GM12865 (cell line): ENCODE data around the gene SVIL.

Source experiments
- DNase-seq: peaks from one replicate; pipeline ENCODE4 v3.0.0; 2010; ENCODE audit warnings: low read depth
- H3K4me3 ChIP-seq: 2 replicates; pipeline ENCODE4 v1.5.1; 2011; ENCODE audit warnings: mild to moderate bottlenecking, low read depth, low read length, control low read depth
- TF ChIP-seq, protein P1 (sequence below): IDR thresholded peaks from 2 replicates; pipeline ENCODE4 v1.5.1; 2011; ENCODE audit warnings: low read length, control low read depth, low read depth, inconsistent platforms; ENCODE audit not compliant: insufficient read depth; ENCODE audit errors: missing control alignments

SVIL gene

DNA sequence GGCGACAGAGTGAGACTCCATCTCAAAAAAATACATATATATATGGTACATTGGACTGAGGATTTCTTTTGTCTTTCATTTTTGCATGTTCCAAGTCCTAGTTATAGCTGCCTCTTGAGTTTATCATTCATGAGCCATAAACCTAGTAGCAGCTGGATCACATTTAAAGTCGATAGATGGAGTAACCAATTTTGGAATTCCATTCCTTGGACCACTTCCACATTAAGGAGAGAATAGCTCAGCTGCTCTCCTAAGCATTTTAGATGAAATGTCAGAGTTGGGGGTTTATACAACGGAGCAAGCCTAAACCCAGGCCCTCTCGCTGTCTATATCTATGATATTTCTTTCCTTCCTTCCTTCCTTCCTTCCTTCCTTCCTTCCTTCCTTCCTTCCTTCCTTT is 204.7 kb downstream of the SVIL start:
- no peak overlapping the region for H3K4me3 ChIP-seq
- TF ChIP-seq, protein P1, sequence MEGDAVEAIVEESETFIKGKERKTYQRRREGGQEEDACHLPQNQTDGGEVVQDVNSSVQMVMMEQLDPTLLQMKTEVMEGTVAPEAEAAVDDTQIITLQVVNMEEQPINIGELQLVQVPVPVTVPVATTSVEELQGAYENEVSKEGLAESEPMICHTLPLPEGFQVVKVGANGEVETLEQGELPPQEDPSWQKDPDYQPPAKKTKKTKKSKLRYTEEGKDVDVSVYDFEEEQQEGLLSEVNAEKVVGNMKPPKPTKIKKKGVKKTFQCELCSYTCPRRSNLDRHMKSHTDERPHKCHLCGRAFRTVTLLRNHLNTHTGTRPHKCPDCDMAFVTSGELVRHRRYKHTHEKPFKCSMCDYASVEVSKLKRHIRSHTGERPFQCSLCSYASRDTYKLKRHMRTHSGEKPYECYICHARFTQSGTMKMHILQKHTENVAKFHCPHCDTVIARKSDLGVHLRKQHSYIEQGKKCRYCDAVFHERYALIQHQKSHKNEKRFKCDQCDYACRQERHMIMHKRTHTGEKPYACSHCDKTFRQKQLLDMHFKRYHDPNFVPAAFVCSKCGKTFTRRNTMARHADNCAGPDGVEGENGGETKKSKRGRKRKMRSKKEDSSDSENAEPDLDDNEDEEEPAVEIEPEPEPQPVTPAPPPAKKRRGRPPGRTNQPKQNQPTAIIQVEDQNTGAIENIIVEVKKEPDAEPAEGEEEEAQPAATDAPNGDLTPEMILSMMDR, result no peak
- no peak for DNase-seq

DNA sequence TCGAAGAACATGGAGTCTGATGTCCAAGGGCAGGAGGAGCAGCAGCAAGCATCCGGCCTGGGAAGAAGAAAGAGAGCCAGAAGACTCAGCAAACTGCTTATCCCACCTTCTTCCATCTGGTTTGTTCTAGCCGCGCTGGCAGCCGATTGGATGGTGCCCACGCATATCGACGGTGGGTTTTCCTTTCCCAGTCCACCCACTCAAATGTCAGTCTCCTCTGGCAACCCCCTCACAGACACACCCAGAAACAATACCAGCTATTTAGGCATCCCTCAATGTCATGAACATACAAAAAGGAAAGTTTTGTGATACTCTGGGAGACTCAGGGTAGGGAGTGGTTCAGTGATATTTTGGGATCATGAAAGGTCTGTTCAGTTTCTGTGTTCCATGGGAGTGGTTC is 206.3 kb downstream of the SVIL start:
- TF ChIP-seq, protein P1, result no peak
- no peak for DNase-seq
- no peak overlapping the region for H3K4me3 ChIP-seq

DNA sequence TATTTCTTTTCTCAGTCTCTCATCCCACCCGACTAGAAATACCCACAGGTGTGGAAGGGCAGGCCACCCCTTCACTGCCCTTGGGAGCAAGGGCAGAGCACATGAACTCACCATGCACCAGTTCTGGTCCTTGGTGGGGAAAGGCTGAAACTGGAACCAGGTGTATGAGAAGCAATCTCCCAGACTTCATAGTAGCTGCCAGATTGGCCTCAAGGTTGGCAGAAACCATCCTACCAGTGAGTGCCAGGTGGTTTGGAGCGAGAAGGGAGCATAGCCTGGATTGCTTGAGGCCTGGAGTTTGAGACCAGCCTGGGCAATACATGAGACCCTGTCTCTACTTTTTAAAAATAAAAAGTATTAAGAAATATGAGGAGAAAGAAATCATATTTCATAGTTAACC is 207.1 kb downstream of the SVIL start:
- TF ChIP-seq, protein P1, result no peak
- no peak for DNase-seq
- no peak overlapping the region for H3K4me3 ChIP-seq

DNA sequence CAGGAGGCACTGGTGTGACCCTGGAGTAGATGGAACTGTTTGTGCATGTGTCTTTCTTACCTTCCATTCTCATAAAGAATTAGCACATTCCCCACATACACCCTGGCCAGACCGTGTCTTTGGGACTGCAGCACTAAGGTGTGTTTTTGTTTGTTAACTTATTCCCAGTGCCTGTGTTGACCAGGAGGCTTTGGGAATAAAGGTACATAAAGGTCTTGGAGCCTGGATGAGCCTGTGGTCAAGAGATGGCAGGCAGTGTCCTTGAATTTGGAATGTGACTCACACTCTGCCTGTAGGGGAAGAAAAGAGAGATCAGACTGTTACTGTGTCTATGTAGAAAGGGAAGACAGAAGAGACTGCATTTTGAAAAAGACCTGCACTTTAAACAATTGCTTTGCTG is 208.4 kb downstream of the SVIL start:
- no peak overlapping the region for H3K4me3 ChIP-seq
- no peak for DNase-seq
- TF ChIP-seq, protein P1, result no peak

DNA sequence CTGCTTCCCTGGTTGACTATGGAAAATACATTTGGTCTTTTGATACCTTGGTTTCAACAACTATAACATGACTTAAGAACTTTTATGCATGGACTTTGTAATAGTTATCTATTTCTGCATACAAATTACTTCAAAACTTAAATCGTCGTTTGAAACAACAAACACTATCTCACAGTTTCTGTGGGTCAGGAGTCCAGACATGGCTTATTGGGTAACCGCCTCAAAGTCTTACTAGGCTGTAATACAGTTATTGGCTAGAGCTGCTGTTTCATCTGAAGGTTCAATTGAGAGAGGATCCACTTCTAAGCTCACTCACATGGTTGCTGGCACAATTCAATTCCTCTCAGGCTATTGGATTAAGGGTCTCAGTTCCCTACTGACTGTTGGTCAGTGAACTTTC is 210.8 kb downstream of the SVIL start:
- TF ChIP-seq, protein P1, result no peak
- H3K4me3 ChIP-seq, result no peak overlapping the region
- DNase-seq, result no peak

DNA sequence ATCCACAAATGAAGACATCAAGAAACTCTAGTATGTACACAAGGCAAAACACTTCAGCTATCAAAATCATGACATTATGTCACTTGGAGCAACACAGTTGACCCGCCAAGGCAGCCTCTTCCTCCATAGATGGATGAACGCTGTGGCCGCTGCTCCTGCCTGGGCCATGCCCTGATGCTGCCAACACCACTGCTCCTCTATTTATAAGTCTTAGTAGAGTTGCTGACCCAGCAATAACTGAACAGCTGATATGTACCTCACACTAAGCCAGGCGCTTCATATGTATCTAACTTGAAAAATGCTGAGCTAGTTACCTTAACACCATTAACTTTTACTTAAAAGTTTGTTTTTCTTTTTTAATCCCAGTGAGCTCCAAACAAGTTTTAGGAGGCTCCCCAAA is 214.0 kb downstream of the SVIL start:
- no peak for DNase-seq
- H3K4me3 ChIP-seq, result no peak overlapping the region
- TF ChIP-seq, protein P1, result no peak

DNA sequence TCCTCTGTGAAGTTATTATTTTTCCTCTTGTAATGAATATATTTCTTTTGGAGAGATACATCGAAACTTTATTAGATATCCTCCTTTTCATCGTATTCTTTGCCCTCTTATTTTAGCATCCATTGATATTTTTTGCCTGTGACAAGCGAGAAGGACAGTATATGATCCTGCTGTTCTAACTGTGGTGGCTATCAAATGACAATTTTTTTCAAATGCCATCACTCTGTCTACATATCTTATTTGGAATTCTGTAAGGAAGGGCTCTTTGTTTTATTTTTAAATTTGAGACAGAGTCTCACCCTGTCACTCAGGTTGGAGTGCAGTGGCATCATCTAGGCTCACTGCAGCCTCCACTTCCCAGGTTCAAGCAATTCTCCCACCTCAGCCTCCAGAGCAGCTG is 217.4 kb downstream of the SVIL start:
- TF ChIP-seq, protein P1, result no peak
- DNase-seq, result no peak
- H3K4me3 ChIP-seq, result no peak overlapping the region
